Liver (tissue), 9 donors: ENCODE measurements around the gene HEG1. TPM values are rescaled to one million over a fixed set of nuclear protein-coding genes. Genes with fewer than 3 reads are reported as not detected.
A peak's percentile ranks its signal among the peaks of the same experiment; 100 is the strongest.

Source experiments
- DNase-seq: peaks from one replicate; pipeline ENCODE4 v3.0.0-alpha.2; 2017; ENCODE audit warnings: low spot score
- H3K27ac ChIP-seq, 2 donors: one replicate each; pipeline ENCODE4 v1.7.0; 2013; ENCODE audit warnings: inconsistent platforms in 2 of 2, low read length in 2 of 2, control low read depth in 1 of 2, low read depth in 1 of 2, mild to moderate bottlenecking in 1 of 2
- H3K27me3 ChIP-seq, 4 donors: one replicate each; pipeline versions ENCODE4 v1.6.1 to v1.7.0; 2013; ENCODE audit warnings: low read length in 3 of 4, inconsistent platforms in 1 of 4, mild to moderate bottlenecking in 1 of 4, moderate library complexity in 1 of 4; ENCODE audit not compliant: control insufficient read depth in 4 of 4, insufficient read depth in 4 of 4
- H3K36me3 ChIP-seq, 4 donors: one replicate each; pipeline versions ENCODE4 v1.6.1 to v1.7.0; 2013; ENCODE audit warnings: low read length in 3 of 4, mild to moderate bottlenecking in 3 of 4, low read depth in 1 of 4, moderate library complexity in 1 of 4; ENCODE audit not compliant: control insufficient read depth in 4 of 4, insufficient read depth in 3 of 4
- H3K4me1 ChIP-seq, 4 donors: one replicate each; pipeline versions ENCODE4 v1.6.1 to v1.7.0; 2013; ENCODE audit warnings: low read length in 3 of 4, mild to moderate bottlenecking in 3 of 4, moderate library complexity in 1 of 4; ENCODE audit not compliant: control insufficient read depth in 4 of 4, insufficient read depth in 4 of 4
- H3K4me3 ChIP-seq, 3 donors: one replicate each; pipeline versions ENCODE4 v1.6.1 to v1.7.0; 2013; ENCODE audit warnings: low read length in 3 of 3, control low read depth in 1 of 3, low read depth in 1 of 3, mild to moderate bottlenecking in 1 of 3
- H3K9ac ChIP-seq, 2 donors: one replicate each; pipeline ENCODE4 v1.7.0; 2013; ENCODE audit warnings: low read length in 2 of 2, mild to moderate bottlenecking in 2 of 2, moderate library complexity in 2 of 2, control low read depth in 1 of 2, low read depth in 1 of 2
- H3K9me3 ChIP-seq, 4 donors: one replicate each; pipeline versions ENCODE4 v1.6.1 to v1.7.0; 2013; ENCODE audit warnings: low read length in 3 of 4; ENCODE audit not compliant: control insufficient read depth in 4 of 4
- GABPA ChIP-seq, 2 donors: IDR thresholded peaks in 1 of 2; conservative IDR thresholded peaks in 1 of 2; 2 replicates each; pipeline ENCODE4 v1.6.1; 2016; ENCODE audit warnings: antibody characterized with exemption in 2 of 2, mild to moderate bottlenecking in 1 of 2, moderate library complexity in 1 of 2
- HNF4A ChIP-seq, 2 donors: conservative IDR thresholded peaks; 2 replicates each; pipeline ENCODE4 v1.6.1; 2016; ENCODE audit warnings: antibody characterized with exemption in 2 of 2, mild to moderate bottlenecking in 2 of 2
- HNF4G ChIP-seq: IDR thresholded peaks from 2 replicates; pipeline ENCODE4 v1.6.1; 2016; ENCODE audit warnings: antibody characterized with exemption
- JUND ChIP-seq, 2 donors: IDR thresholded peaks; 2 replicates each; pipeline ENCODE4 v1.6.1; 2016; ENCODE audit warnings: antibody characterized with exemption in 2 of 2
- NR2F2 ChIP-seq: IDR thresholded peaks from 2 replicates; pipeline ENCODE4 v1.6.1; 2016; ENCODE audit warnings: antibody characterized with exemption
- RAD21 ChIP-seq, 2 donors: IDR thresholded peaks; 2 replicates each; pipeline ENCODE4 v1.6.1; 2016; ENCODE audit warnings: antibody characterized with exemption in 2 of 2, mild to moderate bottlenecking in 2 of 2
- RXRA ChIP-seq, 2 donors: IDR thresholded peaks; 2 replicates each; pipeline ENCODE4 v1.6.1; 2017 to 2018; ENCODE audit warnings: antibody characterized with exemption in 2 of 2, mild to moderate bottlenecking in 1 of 2
- TAF1 ChIP-seq: conservative IDR thresholded peaks from 2 replicates; pipeline ENCODE4 v1.6.1; 2016; ENCODE audit warnings: antibody characterized with exemption, mild to moderate bottlenecking
- WGBS: extraction: QIAGEN DNeasy Blood & Tissue Kit; methylation state at CpG from one replicate; pipeline ENCODE4 v1.1.7; 2013; 5-methylcytosine and 5-hydroxymethylcytosine counted together
- polyA plus RNA-seq, 2 donors: library from polyadenylated mRNA; stranded (reverse) in 1 of 2; unstranded in 1 of 2; fragments of 200-250 nt in 1 of 2; fragments of >200 nt in 1 of 2; fragmentation: Nextera tagmentation in 1 of 2; extraction: Ambion mirVana in 1 of 2; gene quantifications; one replicate each; pipeline versions ENCODE4 v1.2.1 to v1.2.3, GENCODE V29; 2013 to 2015
- total RNA-seq, 2 donors: library from RNA; depleted of rRNA; stranded (reverse); fragments of >200 nt; gene quantifications; one replicate each; pipeline ENCODE4 v1.2.3, GENCODE V29; 2014
- TF ChIP-seq, protein P1 (sequence below): IDR thresholded peaks from 2 replicates; pipeline ENCODE4 v1.6.1; 2016; ENCODE audit warnings: antibody characterized with exemption
- TF ChIP-seq, protein P2 (sequence below): IDR thresholded peaks from 2 replicates; pipeline ENCODE4 v1.6.1; 2016; ENCODE audit warnings: antibody characterized with exemption, mild to moderate bottlenecking
- donor health status: healthy.
- donor health status: healthy.
- donor health status: healthy.
- donor health status: healthy.
- donor health status: healthy.

The HEG1 gene
- total and polyA plus RNA-seq, 4 donors, result 1.4 to 16.0 (median 5.3) TPM

DNA sequence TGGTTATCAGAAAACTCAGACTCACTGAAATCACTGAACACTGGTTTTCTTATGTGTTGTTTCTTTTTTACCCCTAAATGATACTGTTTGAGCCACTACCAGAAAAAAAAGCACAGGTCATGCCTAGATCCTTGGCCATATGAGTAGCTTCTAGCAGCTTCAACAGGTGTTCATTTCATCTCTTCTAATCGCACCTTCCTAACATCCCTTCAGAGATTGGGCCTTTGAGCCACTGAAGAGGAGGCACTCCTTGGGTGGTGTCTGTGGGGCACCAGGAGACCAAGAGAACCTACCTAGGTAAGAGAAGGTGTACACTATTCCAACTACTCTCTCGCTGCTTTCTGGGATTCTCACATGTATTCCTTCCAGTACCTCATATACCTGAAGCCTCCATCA, 2.5 kb downstream of the HEG1 start (continued):
- TF ChIP-seq, protein P1, sequence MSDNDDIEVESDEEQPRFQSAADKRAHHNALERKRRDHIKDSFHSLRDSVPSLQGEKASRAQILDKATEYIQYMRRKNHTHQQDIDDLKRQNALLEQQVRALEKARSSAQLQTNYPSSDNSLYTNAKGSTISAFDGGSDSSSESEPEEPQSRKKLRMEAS, result no peak

DNA sequence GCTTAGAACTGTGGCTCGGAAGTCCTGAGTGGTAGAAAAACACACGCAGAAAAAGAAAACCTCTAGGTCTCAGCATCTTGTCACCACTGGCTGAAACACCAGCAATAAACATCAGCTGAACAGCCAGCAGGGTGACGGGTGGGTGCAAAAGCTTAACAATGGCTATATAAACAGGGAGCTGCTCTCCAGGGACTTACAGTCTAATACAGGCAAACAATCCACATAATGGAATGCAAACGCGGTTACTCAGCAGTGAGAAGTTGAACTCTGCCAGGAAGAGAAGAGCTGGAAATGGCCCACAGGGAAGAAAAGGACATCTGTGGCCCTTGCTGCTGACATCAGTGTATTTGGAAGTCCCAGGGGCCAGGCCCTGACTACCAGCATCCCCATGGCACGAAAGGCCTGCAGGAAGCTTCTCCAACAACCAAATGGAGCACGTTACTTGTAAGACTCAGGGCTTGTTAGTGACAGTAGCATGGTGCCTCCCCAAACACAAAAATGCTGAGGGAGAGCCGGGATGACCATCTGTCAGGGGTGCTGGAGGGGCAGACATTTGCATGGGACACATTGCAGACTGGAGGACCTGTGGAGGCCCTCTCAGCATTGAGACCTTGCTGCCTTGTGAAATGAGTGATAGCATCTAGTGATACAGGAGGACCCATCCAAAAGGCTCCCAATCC, 3.0 kb downstream of the HEG1 start:
- WGBS, result 69% methylated on average over 8 of the region's 8 CpGs
- H3K27me3 ChIP-seq, result no peaks in the 10 kb centered on the region

DNA sequence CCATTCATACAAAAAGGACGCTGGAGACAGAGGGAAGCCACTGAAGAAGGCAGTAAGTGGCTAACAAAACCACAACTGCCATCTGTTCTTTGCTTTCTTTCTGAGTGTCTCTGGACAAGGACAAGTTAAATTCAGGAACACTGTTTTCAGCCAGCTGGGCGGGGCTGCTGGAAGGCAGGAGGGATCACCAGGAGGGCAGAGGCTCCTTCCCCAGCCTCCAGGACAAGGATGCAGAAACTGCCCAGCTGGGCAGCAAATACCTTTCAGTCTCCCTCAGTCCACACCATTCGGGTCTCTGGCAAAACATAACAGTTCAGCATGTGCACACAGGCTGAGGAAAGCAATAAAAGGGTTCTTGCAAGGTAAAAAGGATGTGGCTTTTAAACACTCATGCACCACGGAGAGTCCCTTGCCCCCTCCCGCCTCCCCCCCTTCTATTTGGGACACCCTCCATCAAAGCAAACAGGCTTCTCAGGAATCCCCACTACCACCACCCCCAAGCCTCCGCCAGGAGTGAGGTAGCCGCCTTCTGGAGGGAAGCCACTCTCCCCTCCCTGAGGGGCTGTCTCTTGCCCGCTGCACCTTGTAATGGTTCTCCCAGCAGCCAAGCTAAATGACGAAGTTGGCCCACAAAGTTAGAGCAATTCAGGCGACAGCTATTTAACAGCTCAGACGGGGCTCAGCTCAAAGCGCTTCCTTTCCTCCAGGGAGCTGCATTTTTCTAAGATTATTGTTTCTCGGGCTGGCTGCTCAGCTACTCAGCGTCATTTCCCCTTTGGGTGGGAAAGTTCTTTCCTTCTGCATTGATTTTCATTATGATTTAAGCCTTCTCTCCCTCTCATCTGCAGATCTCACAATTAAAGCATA, 3.8 kb downstream of the HEG1 start:
- Histone ChIP-seq H3K9ac (peak overlapping the region in 1 of 2 donors; percentile 12), H3K27ac (peak overlapping the region; percentile 0 to 6), H3K36me3 (no peaks in the 10 kb centered on the region), H3K27me3 (no peaks in the 10 kb centered on the region), H3K4me1 (peaks cover 4 to 29% (median 21%) of the 10 kb centered on the region in 4 donors), H3K4me3 (no peak overlapping the region), H3K9me3 (no peaks in the 10 kb centered on the region)
- no peak for DNase-seq
- TF ChIP-seq RAD21 (IDR thresholded peaks at IDR 0.05), result peak in 1 of 2 donors; percentile 6
- TF ChIP-seq HNF4A (conservative IDR thresholded peaks at IDR 0.05), result no peak
- WGBS, result 62% methylated on average over 14 of the region's 14 CpGs

More for the DNA sequence above, 3.0 kb downstream of the HEG1 start:
- Histone ChIP-seq H3K36me3 (no peaks in the 10 kb centered on the region), H3K9me3 (no peaks in the 10 kb centered on the region), H3K4me1 (peaks cover 4 to 29% (median 21%) of the 10 kb centered on the region in 4 donors), H3K27ac (peak overlapping the region; percentile 0 to 6), H3K9ac (peak overlapping the region in 1 of 2 donors; percentile 12), H3K4me3 (no peak overlapping the region)
- TF ChIP-seq HNF4G (no peak), NR2F2 (no peak), RXRA (IDR thresholded peaks at IDR 0.05) (no peak), JUND (IDR thresholded peaks at IDR 0.05) (no peak), HNF4A (conservative IDR thresholded peaks at IDR 0.05) (no peak), GABPA (IDR thresholded peaks at IDR 0.05 in 1 of 2, conservative IDR thresholded peaks at IDR 0.05 in 1 of 2) (no peak), TAF1 (no peak)
- TF ChIP-seq, protein P2, sequence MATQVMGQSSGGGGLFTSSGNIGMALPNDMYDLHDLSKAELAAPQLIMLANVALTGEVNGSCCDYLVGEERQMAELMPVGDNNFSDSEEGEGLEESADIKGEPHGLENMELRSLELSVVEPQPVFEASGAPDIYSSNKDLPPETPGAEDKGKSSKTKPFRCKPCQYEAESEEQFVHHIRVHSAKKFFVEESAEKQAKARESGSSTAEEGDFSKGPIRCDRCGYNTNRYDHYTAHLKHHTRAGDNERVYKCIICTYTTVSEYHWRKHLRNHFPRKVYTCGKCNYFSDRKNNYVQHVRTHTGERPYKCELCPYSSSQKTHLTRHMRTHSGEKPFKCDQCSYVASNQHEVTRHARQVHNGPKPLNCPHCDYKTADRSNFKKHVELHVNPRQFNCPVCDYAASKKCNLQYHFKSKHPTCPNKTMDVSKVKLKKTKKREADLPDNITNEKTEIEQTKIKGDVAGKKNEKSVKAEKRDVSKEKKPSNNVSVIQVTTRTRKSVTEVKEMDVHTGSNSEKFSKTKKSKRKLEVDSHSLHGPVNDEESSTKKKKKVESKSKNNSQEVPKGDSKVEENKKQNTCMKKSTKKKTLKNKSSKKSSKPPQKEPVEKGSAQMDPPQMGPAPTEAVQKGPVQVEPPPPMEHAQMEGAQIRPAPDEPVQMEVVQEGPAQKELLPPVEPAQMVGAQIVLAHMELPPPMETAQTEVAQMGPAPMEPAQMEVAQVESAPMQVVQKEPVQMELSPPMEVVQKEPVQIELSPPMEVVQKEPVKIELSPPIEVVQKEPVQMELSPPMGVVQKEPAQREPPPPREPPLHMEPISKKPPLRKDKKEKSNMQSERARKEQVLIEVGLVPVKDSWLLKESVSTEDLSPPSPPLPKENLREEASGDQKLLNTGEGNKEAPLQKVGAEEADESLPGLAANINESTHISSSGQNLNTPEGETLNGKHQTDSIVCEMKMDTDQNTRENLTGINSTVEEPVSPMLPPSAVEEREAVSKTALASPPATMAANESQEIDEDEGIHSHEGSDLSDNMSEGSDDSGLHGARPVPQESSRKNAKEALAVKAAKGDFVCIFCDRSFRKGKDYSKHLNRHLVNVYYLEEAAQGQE, result no peak
- TF ChIP-seq, protein P1, result no peak
- no peak for DNase-seq
